ENCODE data around the gene ZNF41. TPM values are rescaled to one million over a fixed set of nuclear protein-coding genes. Genes with fewer than 3 reads are reported as not detected.

The ZNF41 gene
- total and polyA plus RNA-seq, 2 of the 13 experiments (the other 11 are each of a cell fraction or from before 2014, with no cell fraction given), result 2.3 to 3.9 TPM

- TF ChIP-seq MNT (IDR thresholded peaks at IDR 0.05), result no peak
- no peak for TF ChIP-seq MAFF (IDR thresholded peaks at IDR 0.05; ENCODE audit: low read depth, low read length)
- TF ChIP-seq ZNF329 (CRISPR knock-in tag; IDR thresholded peaks at IDR 0.05; ENCODE audit: low read depth), result no peak
- no peak for TF ChIP-seq BRD4 (CRISPR knock-in tag; IDR thresholded peaks at IDR 0.05)
Observed at GRCh38 chrX:47475476-47475875, 7.5 kb downstream of the ZNF41 start (continued).

GRCh38 chrX:47467106-47467505 lies 15.9 kb downstream of the ZNF41 start:
- ChIA-PET POLR2A (no interaction called here), CTCF (ENCODE audit: low intra/inter-chr PET ratio, low total read pairs) (no interaction called here)
- in situ Hi-C loops (cut with HindIII; ENCODE audit: extremely low pct_ligation_motif_present, low pct_unique_long_range_greater_than_20kb) (loop anchor here (10.0 kb wide), 1 partner anchor 62 kb away; no protein-coding TSS in a partner anchor), intact Hi-C loops (cut with micrococcal nuclease; ENCODE audit: unreplicated experiment) (no loop called here)
- H3K9ac ChIP-seq (ENCODE audit: insufficient read depth, low read depth, low read length), result no peak overlapping the region
- H3K4me3 ChIP-seq (replicated peaks in 1 of 3; ENCODE audit: insufficient read depth in 1 of 3, low read depth in 2 of 3, low read length in 3 of 3), result no peak overlapping the region
- no peak overlapping the region for H2AFZ ChIP-seq (ENCODE audit: low read length)
- no peaks in the 10 kb centered on the region for H3K9me3 ChIP-seq (ENCODE audit: low read length)
- ATAC-seq (no peak), DNase-seq (ENCODE audit: low spot score) (no peak), FAIRE-seq (no peak)
- H3K4me2 ChIP-seq (ENCODE audit: low read depth, low read length), result no peak overlapping the region
- H4K20me1 ChIP-seq (ENCODE audit: insufficient read depth, low read length), result no peaks in the 10 kb centered on the region
- no peak overlapping the region for H3K27ac ChIP-seq (ENCODE audit: extremely low read length, insufficient read depth, low read length)
- no peaks in the 10 kb centered on the region for H3K4me1 ChIP-seq (ENCODE audit: insufficient read depth, low read length)
- WGBS (ENCODE audit: low lambda C conversion rate), result 100% methylated on average over 2 of the region's 5 CpGs
- no TSS peak for BruUV-seq (replicated peaks)
- H3K79me2 ChIP-seq (ENCODE audit: insufficient read depth, low read length), result no peaks in the 10 kb centered on the region
- no peaks in the 10 kb centered on the region for H3K27me3 ChIP-seq (ENCODE audit: control insufficient read depth in 1 of 2, insufficient read depth in 2 of 2, low read length in 2 of 2)
- H3K36me3 ChIP-seq (replicated peaks in 1 of 2; ENCODE audit: control insufficient read depth in 1 of 2, insufficient read depth in 2 of 2, low read length in 2 of 2), result 0 out of 5 replicates have a peak, but pooled peaks cover 0 to 3% of the 10 kb centered on the region in 2 experiments
- TF ChIP-seq ARNT2 (CRISPR knock-in tag; IDR thresholded peaks at IDR 0.05; ENCODE audit: low read depth), result no peak
- TF ChIP-seq MNT (IDR thresholded peaks at IDR 0.05), result no peak
- no peak for TF ChIP-seq STAG1 (CRISPR knock-in tag; IDR thresholded peaks at IDR 0.05)
- no peak for TF ChIP-seq ZNF292 (CRISPR knock-in tag; IDR thresholded peaks at IDR 0.05; ENCODE audit: borderline replicate concordance, low read depth)
- no peak for TF ChIP-seq PHF8 (CRISPR knock-in tag; IDR thresholded peaks at IDR 0.05)
- TF ChIP-seq CAMTA2 (CRISPR knock-in tag; IDR thresholded peaks at IDR 0.05; ENCODE audit: borderline replicate concordance), result no peak
- no peak for TF ChIP-seq GATAD2A (CRISPR knock-in tag; IDR thresholded peaks at IDR 0.05)
- TF ChIP-seq ZMAT5 (CRISPR knock-in tag; IDR thresholded peaks at IDR 0.05; ENCODE audit: borderline replicate concordance, low read depth), result no peak
- TF ChIP-seq CC2D1A (CRISPR knock-in tag; IDR thresholded peaks at IDR 0.05), result no peak
- TF ChIP-seq ZC3H13 (CRISPR knock-in tag; IDR thresholded peaks at IDR 0.05), result no peak
- TF ChIP-seq ELK4 (CRISPR knock-in tag; IDR thresholded peaks at IDR 0.05; ENCODE audit: borderline replicate concordance), result no peak
- TF ChIP-seq FOXP1 (IDR thresholded peaks at IDR 0.05), result no peak
- no peak for TF ChIP-seq FOXP1 (CRISPR knock-in tag; IDR thresholded peaks at IDR 0.05)
- no peak for TF ChIP-seq ZNF280D (CRISPR knock-in tag; IDR thresholded peaks at IDR 0.05)
